Stimulated activated CD4-positive, alpha-beta T cell treated with anti-CD3 and anti-CD28 coated beads, TNF-alpha, amount 100 ng/mL, for 4 hours (primary cell): ENCODE results near the gene BMP6.
"Not testable (repeated sequence)": the region's sequence is repeated elsewhere in the genome, so short reads cannot be mapped to it uniquely, and the experiment has no call there.

ENCODE experiments used
- DNase-seq, 3 experiments: peaks; one replicate each; pipeline ENCODE4 v3.0.0-alpha.2; 2020; ENCODE audit warnings: low read depth in 3 of 3

BMP6 gene

GRCh38 chr6:7883381-7883780 is 157.5 kb downstream of the BMP6 start:
- DNase-seq, result no peak

- no peak for DNase-seq
Observed at GRCh38 chr6:7886132-7886531, 160.2 kb downstream of the BMP6 start.

- DNase-seq, result no peak
Observed at GRCh38 chr6:7887278-7887991, 161.5 kb downstream of the BMP6 start.

GRCh38 chr6:7888587-7889357 is 162.9 kb downstream of the BMP6 start:
- DNase-seq, result no peak

- DNase-seq, result no peak
Observed at GRCh38 chr6:7891078-7891872, 165.4 kb downstream of the BMP6 start.

- not testable (repeated sequence) for DNase-seq
Observed at GRCh38 chr6:7892367-7892766, 166.5 kb downstream of the BMP6 start.

- no peak for DNase-seq
Observed at GRCh38 chr6:7893342-7893741, 167.4 kb downstream of the BMP6 start.

GRCh38 chr6:7894262-7895124 is 168.6 kb downstream of the BMP6 start:
- no peak for DNase-seq

GRCh38 chr6:7895125-7895423 is 169.2 kb downstream of the BMP6 start:
- DNase-seq, result no peak

- DNase-seq, result no peak
Observed at GRCh38 chr6:7896465-7896987, 170.6 kb downstream of the BMP6 start.

- DNase-seq, result no peak
Observed at GRCh38 chr6:7897461-7898192, 171.7 kb downstream of the BMP6 start.

GRCh38 chr6:7898193-7898586 is 172.3 kb downstream of the BMP6 start:
- DNase-seq, result not testable (repeated sequence)

- DNase-seq, result no peak
Observed at GRCh38 chr6:7899101-7899888, 173.4 kb downstream of the BMP6 start.

- no peak for DNase-seq
Observed at GRCh38 chr6:7899889-7900213, 174.0 kb downstream of the BMP6 start.

- DNase-seq, result no peak
Observed at GRCh38 chr6:7900621-7901020, 174.7 kb downstream of the BMP6 start.

- no peak for DNase-seq
Observed at GRCh38 chr6:7901056-7901455, 175.2 kb downstream of the BMP6 start.

GRCh38 chr6:7901780-7902179 is 175.9 kb downstream of the BMP6 start:
- DNase-seq, result no peak

GRCh38 chr6:7902221-7902620 is 176.3 kb downstream of the BMP6 start:
- DNase-seq, result no peak

GRCh38 chr6:7902867-7903266 is 177.0 kb downstream of the BMP6 start:
- no peak for DNase-seq

- no peak for DNase-seq
Observed at GRCh38 chr6:7903673-7904072, 177.8 kb downstream of the BMP6 start.
